DMS53 (cell line): ENCODE results near the gene RAPGEF1.

Source experiments
- DNase-seq: peaks from one replicate; lab custom pipeline; 2025; lab: John Stamatoyannopoulos, UW

The RAPGEF1 gene

GRCh38 chr9:131747352-131747751 lies 7.5 kb upstream of the RAPGEF1 start:
- DNase-seq, result peak; percentile 92

GRCh38 chr9:131745610-131746009 lies 5.7 kb upstream of the RAPGEF1 start:
- no peak for DNase-seq

DNA sequence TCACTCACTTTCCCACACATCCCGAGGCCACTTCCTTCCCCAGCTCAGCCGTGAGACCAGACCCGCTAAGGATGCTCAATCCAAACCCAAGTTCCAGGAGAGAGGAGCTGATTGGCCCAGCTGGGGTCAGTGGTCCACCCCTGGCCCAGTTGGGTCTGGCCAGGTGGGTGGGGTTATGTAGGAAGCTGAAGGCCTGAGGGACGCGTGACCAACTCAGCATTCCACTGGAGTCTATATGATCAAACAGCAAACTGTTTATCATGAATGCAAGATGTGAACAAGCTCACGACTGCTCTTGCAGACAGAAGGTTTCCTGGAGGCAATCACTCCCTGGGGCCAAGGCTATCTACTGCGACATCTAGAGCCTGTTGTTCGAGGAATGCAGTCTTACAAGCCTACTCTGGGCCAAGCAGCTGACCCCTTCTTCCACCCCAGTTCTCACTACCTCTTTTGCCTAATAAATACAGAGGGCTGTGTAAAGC lies 4.9 kb upstream of the RAPGEF1 start:
- no peak for DNase-seq

DNA sequence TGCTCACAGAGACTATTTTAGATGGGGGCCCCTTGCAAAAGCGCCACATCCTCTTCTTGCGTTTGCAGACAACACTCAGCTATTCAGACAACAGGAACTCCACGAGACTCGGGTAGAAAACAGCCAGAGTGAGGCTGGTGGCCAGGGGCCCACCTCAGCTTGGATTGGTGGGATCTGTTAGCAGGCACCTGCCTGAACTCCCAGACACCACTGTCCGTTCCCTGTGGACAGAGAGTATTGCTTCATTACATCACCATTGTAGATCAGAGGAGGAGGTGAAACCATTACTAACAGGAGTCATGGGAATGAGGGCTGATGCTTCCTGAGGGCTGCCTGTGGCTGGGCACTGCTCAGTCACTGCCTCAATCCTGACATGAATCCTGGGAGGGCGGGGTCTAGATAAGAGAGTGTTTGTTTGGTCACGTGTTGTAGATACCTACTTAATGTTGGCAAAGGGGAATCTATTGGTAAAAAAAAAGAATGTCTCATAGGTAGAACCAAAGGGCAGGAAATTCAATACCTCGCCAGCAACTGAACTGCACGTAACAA lies 4.4 kb upstream of the RAPGEF1 start:
- peak; percentile 29 for DNase-seq

GRCh38 chr9:131743501-131743900 lies 3.6 kb upstream of the RAPGEF1 start:
- no peak for DNase-seq

DNA sequence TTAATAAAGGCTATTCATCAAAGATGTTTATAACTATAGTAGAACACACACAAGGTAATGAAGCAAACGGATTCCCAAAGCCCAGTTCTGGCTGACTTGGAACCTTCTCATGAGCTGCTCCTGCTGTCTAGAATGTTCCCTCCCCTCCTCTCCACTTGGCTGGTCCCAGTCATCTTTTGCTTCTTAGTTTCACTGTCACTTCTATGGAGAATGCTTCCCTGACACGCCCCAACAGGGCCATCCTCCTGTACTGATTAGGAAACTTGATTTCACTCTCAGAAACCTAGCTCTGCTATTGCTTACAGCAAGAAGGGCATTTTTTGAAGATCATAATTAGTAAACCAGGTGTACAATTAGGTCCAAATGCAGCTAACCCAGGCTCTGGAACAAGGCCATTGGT lies 3.2 kb upstream of the RAPGEF1 start:
- DNase-seq, result no peak

DNA sequence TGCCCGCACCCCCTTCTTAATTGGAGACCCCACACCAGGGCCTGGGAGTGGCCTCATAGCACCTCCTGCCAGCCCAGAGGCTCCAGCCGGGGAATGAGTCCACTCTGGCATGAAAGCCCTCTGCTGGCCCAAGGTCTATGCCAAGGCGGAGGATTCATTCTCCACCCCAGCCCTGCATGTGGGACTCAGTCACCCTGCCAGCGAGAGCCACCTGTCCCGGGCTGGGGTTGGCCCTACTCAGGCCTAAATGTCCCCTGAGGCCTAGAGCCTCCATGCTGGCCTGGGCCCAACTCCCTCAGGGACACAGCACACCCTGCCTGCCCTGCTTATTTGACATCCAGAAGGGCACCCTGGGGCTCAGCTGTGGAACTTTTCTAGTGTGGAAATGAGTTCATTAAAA lies 1.0 kb upstream of the RAPGEF1 start:
- DNase-seq, result no peak

DNA sequence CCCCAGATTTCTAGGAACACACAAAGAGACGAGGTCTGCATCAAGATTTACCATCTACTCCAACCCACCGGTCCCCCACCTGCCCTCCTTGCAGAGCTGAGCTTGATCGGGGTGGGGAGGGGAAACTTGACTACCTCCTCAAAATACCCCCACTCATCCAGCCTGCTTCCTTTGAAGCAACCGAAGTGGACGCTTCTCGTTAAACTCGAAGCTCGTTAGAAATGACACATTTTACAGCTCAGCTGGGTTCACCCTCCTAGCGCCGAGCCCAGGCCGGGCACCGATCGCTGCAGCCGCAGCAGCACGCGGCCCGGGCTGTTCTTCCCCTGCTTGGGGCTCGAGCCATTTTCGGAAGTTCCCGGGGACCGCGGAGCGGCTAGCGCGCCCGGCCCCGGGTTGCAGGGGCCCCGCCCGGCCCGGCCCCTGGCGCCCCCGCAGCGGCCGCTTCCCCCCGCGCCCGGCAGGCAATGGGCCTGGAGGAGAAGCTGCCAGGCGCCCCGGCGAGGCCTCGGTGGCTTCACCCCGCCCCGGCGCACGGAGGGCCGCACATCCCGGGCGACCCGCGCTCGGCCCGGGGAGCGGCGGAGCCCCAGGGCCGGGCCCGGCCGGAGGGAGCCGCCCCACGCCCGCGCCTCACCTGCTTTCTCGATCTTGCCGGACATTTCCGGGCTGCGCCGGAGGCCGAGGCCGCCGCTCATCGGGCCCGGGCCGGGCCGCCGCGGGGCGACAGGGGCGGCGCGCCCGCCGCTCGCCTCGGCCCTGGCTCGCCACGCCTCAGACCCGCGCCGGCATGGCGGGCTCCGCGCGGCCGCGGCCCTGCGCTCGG lies 530 bp downstream of the RAPGEF1 start:
- DNase-seq, result peak; percentile 78

DNA sequence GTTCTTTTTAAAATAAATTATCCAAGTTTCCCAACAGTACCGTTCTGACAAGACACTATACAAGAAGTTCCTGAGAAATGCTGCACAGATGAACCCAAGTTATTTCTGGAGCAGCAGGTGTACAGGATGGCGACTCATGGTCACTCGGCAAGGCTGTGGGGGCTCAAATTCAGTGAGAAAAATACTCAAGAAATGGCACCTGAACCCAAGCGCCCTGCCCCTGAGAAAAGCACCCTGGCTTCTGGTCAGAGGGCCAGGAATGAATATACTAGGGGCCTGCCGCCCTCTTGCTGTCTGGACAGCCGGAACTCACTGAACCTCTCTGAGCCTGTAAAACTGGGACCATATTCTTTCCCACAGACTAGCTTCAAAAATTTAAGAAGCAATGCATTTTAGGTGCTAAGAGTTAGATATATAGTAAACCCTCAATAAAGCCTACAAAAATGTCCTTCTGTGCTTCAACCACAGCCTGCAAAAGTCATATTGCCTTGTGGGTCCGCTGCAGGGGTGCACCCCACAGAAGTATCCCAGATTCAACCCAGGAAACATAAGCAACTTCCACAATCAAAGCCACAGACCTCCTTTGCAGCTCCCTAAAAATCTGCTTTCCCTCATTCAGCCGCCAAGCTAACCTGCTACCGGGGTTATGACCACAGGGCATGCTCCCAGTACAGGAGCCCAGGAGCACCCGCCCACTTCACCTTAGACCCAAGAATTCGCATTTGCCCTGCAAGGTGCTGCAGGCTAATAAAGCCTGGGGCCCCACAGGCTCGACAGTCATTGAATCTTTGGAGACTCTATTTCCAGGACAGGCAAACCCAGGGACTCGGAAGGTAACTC lies 1.4 kb downstream of the RAPGEF1 start:
- peak; percentile 68 for DNase-seq

DNA sequence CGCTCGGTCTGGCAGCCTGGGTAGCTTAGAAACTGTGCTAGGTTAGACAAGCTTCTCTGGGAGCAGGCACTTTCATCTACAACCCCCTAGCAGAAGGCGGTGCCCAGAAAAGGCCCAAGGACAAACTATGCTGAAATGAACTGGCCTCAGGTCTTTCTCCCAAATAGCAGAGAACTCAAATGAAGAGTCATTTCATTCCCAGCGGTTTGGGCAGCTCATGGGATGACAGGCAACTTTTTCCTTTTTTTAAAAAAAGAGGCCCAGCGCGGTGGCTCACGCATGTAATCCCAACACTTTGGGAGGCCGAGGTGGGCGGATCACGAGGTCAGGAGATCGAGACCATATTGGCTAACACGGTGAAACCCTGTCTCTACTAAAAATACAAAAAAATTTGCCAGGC lies 2.5 kb downstream of the RAPGEF1 start:
- no peak for DNase-seq

- DNase-seq, result no peak
Observed at GRCh38 chr9:131736431-131736830, 3.4 kb downstream of the RAPGEF1 start.

DNA sequence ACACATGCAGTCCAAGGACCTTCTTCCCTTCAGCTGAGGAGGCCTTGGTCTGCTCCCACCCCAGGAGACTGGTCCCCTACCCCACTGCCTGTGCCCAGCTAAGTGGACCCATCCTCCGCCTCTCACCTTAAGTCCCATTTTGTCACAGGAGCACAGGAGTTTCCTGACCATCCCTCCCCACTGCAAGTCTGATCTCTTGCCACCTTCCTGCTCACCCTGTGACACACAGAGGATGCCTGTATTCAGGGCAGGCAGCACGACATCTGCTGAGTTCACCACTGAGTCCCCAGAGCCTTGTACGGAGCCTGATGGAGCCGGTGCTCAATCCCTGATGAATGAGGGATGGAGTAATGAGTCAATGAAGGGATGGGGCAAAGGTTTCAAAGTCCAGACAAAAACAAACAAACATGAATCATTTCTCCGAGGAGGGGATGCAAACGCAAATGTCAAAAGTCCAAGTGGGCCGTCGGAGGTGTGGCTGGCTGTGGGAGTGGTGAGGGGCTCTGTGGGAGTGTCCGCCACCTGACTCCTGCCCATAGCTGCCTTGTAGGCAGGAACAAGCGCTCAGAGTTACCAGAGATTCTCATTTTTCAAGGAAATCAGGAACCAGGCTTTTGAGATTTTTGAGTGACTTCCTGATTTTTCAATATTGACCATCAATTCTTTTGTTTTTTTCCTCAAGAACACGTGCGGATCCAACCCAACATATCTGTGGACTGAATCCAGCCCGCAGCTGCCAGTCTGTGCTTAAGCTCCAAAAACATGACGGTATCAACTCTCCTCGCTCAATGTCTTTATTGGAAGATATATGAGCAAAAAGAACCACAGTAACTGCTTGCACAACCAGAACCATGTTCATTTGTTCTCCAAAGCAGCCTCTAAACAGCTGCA lies 4.4 kb downstream of the RAPGEF1 start:
- peak; percentile 78 for DNase-seq

DNA sequence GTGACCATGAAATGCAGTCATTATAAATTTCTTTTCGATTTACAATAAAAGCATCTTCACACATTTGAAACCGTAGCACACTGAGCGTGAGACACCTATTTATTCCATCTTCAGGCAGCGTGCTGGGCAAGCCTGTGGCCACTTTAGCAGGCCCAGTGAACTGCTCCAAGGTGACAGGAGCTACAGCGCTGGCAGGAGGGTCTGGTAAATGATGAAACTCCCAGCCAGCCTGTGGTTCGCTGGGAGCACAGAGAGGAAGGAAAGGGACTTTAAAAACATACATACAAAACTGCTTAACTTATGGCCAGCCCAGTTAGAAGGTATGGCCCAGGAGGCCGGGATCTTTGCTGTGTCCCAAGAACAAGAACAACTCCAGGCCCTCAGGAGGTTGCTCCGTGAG lies 5.1 kb downstream of the RAPGEF1 start:
- peak; percentile 50 for DNase-seq

DNA sequence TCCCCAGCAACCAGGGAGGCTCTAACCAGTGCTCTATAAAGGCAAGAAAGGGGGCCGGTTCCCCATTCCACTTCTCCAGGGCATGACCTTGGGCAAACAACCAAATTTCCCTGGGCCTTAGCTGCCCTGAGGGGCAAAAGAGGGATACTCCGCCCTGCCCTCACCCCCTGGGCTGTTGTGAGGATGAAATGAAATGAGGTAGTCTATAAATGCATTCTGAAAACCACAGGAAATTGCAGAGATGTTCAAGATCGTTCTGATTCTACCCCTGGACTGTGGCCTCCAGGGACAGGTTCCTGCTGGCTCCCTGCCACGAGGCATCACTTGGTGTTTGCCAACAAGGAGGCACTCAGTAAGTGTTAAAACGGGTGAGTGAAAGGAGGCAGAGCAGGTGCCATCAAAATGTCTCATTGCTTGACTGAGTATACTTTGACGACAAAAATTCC lies 5.7 kb downstream of the RAPGEF1 start:
- peak; percentile 89 for DNase-seq

GRCh38 chr9:131733541-131734061 lies 6.3 kb downstream of the RAPGEF1 start:
- DNase-seq, result peak; percentile 91

DNA sequence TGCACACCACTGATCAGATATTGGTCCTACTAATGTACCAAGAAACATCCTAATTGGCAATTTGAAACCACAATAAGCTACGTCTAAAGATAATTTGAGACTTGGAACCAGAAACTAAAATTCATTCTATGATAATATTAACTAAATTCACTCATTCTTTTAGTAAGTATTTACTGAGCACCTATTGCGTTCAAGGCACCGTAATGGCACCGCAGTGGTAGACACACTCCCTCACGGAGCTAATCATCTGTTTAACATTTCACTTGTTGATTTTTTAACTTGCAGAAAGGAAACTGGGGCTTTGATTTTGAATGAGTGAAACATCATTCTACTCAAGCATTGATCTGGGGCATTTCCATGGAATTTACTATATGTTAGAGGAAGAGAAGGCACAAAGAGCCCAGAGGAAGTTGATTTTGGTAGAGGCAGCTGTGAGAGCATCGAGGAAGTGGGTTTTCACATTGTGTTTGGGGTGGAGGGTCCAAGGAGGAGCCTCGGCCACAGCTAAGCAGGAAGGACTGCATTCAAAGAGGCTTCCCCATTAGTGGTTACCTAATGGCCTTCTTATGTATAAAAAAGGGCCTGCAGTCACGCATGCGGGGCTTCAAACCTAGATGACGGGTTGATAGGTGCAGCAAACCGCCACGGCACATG lies 7.1 kb downstream of the RAPGEF1 start:
- no peak for DNase-seq

DNA sequence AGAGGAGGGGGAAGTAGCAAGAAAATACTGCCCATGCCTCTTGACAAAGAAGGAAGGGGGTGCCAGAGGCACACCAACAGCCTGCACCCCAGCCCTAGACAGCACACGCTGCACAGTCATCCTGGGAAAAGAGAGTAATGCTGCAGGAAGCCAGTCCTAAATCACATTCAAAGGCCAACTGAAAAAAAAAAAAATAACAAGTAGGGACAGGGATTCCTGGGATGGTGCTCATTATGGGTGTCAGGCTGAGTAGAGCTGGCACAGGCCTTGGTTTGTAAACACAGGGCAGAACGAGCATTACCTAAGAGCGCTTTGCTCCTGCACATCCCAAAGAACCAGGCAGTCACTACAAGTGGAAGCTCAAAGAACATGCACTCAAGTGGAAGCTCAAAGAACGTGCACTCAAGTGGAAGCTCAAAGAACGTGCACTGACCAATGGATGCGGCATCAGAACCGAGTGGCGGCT lies 7.8 kb downstream of the RAPGEF1 start:
- peak; percentile 69 for DNase-seq

GRCh38 chr9:131731644-131732043 lies 8.2 kb downstream of the RAPGEF1 start:
- peak; percentile 41 for DNase-seq

DNA sequence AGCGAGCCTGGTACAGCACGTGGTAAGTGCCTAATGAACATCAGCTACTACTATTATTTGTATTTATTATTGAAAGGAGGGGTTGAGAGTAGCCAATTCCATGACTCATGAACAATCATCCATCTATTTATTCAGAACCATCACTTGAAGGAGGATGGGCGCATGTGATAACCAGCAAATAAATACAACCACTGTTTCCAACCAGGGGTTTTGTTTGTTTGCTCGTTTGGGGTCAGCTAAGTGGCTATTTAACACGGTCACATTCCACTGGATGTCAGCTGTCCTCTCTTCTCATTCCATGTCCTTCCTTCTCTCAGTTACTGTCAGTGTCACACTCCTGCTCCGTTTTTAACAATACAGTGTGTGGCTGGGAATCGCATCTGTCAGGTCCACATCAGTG lies 8.6 kb downstream of the RAPGEF1 start:
- peak; percentile 82 for DNase-seq

DNA sequence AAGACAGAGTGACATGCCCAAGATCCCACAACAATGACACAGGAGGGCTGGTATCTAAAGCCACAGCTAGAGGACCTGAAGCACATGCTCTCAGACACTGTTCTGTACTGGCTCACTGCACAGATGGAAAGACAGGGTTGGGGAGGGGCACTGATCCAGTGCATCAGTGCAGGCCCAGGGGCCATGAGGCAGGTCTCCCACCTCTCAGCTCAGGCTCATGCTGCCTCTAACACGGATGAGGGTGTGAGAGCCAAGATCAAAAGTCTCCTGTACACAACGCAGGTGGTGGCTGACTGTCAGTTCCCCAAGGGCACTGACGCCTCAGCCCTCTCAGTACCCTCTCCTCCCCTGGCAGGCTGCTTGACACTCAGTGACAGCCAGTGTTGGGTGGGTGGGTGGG lies 10.9 kb downstream of the RAPGEF1 start:
- DNase-seq, result no peak

- no peak for DNase-seq
Observed at GRCh38 chr9:131728546-131728910, 11.3 kb downstream of the RAPGEF1 start.
